Suprapubic skin (tissue), 4 donors: ENCODE data around the gene SKA3.

Source experiments
- POLR2A ChIP-seq, 2 donors: fragments of 450-650 bp; IDR thresholded peaks; one replicate each; pipeline ENCODE4 v1.6.1; 2017; ENCODE audit warnings: antibody characterized with exemption in 2 of 2, mild to moderate bottlenecking in 2 of 2, moderate library complexity in 2 of 2
- POLR2AphosphoS5 ChIP-seq, 3 donors: sonication (generic); formaldehyde crosslinking; IDR thresholded peaks; one replicate each; pipeline ENCODE4 v1.6.1; 2017; ENCODE audit warnings: antibody characterized with exemption in 3 of 3
- TF ChIP-seq, protein P1 (sequence below), 2 donors: fragments of 200-600 bp in 1 of 2; fragments of 450-650 bp in 1 of 2; sonication (generic) in 1 of 2; IDR thresholded peaks; one replicate each; pipeline ENCODE4 v1.5.1; 2016 to 2019; ENCODE audit warnings: antibody characterized with exemption in 2 of 2, mild to moderate bottlenecking in 1 of 2, moderate library complexity in 1 of 2

DNA sequence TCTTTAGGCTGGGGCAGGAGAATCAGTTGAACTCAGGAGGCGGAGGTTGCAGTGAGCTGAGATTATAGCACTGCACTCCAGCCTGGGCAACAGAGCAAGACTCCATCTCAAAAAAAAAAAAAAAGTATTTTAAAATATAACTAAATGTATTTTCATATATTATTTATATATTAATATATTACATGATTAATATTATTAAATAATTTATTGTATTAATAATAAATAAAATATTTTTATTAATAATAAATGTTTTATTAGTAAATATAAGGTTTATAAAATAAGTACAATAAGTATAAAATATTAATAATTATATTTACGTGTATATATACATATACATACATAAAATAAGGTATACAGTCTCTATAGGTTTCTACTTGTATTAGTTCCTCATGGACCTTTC is 56.8 kb downstream of the SKA3 start:
- TF ChIP-seq POLR2A (IDR thresholded peaks at IDR 0.05) (no peak), POLR2AphosphoS5 (IDR thresholded peaks at IDR 0.05) (no peak)
- TF ChIP-seq, protein P1, sequence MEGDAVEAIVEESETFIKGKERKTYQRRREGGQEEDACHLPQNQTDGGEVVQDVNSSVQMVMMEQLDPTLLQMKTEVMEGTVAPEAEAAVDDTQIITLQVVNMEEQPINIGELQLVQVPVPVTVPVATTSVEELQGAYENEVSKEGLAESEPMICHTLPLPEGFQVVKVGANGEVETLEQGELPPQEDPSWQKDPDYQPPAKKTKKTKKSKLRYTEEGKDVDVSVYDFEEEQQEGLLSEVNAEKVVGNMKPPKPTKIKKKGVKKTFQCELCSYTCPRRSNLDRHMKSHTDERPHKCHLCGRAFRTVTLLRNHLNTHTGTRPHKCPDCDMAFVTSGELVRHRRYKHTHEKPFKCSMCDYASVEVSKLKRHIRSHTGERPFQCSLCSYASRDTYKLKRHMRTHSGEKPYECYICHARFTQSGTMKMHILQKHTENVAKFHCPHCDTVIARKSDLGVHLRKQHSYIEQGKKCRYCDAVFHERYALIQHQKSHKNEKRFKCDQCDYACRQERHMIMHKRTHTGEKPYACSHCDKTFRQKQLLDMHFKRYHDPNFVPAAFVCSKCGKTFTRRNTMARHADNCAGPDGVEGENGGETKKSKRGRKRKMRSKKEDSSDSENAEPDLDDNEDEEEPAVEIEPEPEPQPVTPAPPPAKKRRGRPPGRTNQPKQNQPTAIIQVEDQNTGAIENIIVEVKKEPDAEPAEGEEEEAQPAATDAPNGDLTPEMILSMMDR (IDR thresholded peaks at IDR 0.05): no peak
